Colonic mucosa (tissue), 4 donors: ENCODE results near the gene TECPR1. TPM values are rescaled to one million over a fixed set of nuclear protein-coding genes. Genes with fewer than 3 reads are reported as not detected.

Source experiments
- DNase-seq: peaks from one replicate; pipeline ENCODE4 v3.0.0-alpha.2; 2020
- H3K27ac ChIP-seq: fragments of 200-600 bp; one replicate; pipeline ENCODE4 v1.8.0; 2021
- H3K27me3 ChIP-seq: fragments of 200-600 bp; one replicate; pipeline ENCODE4 v1.8.0; 2021
- H3K36me3 ChIP-seq: fragments of 200-600 bp; one replicate; pipeline ENCODE4 v1.8.0; 2021
- H3K4me1 ChIP-seq: fragments of 200-600 bp; one replicate; pipeline ENCODE4 v1.8.0; 2021; ENCODE audit warnings: mild to moderate bottlenecking
- H3K4me3 ChIP-seq: fragments of 200-600 bp; one replicate; pipeline ENCODE4 v1.8.0; 2021
- H3K9ac ChIP-seq, 2 donors: one replicate each; pipeline ENCODE4 v1.7.0; 2013; ENCODE audit warnings: control low read depth in 2 of 2, low read depth in 2 of 2, low read length in 2 of 2
- H3K9me3 ChIP-seq: fragments of 200-600 bp; one replicate; pipeline ENCODE4 v1.8.0; 2021
- CTCF ChIP-seq: fragments of 200-600 bp; IDR thresholded peaks from one replicate; pipeline ENCODE4 v1.8.0; 2022; ENCODE audit warnings: antibody characterized with exemption, mild to moderate bottlenecking
- intact Hi-C: fragments of 100-400 bp; cut with DNase I; formaldehyde crosslinking; loops from one replicate; pipeline ENCODE4 v1.14.1; 2022
- total RNA-seq, 2 donors: library from RNA; stranded (reverse); fragmentation: NEBNext Ultra II Directional in 1 of 2; extraction: Animal tissue kit (Norgen Biotek cat#: 25700) in 1 of 2; gene quantifications; one replicate each; pipeline ENCODE4 v1.2.1, GENCODE V29; 2021
- donor health status: healthy.
- donor health status: DM: no; HTN: no; CAD: no.
- donor health status: DM: no; HTN: no; CAD: no.

Gene TECPR1
- total RNA-seq, 2 donors from 2014 or later, result 20.3 to 44.5 TPM

GRCh38 chr7:98291717-98292116 is 39.7 kb upstream of the TECPR1 start:
- no peak overlapping the region for H3K4me3 ChIP-seq
- peaks cover 17% of the 10 kb centered on the region for H3K4me1 ChIP-seq
- H3K27me3 ChIP-seq, result no peaks in the 10 kb centered on the region
- H3K27ac ChIP-seq, result no peak overlapping the region
- H3K9ac ChIP-seq, result no peak overlapping the region
- intact Hi-C loops, result no loop called here
- H3K9me3 ChIP-seq, result no peaks in the 10 kb centered on the region
- no peak for DNase-seq
- peaks cover 6% of the 10 kb centered on the region for H3K36me3 ChIP-seq
- no peak for TF ChIP-seq CTCF

GRCh38 chr7:98289333-98289875 is 37.4 kb upstream of the TECPR1 start:
- peaks cover 6% of the 10 kb centered on the region for H3K36me3 ChIP-seq
- no peaks in the 10 kb centered on the region for H3K27me3 ChIP-seq
- H3K4me3 ChIP-seq, result no peak overlapping the region
- intact Hi-C loops, result no loop called here
- no peak for TF ChIP-seq CTCF
- DNase-seq, result no peak
- H3K9me3 ChIP-seq, result no peaks in the 10 kb centered on the region
- H3K9ac ChIP-seq, result no peak overlapping the region
- H3K27ac ChIP-seq, result no peak overlapping the region
- peaks cover 36% of the 10 kb centered on the region for H3K4me1 ChIP-seq

GRCh38 chr7:98288064-98288823 is 36.2 kb upstream of the TECPR1 start:
- Histone ChIP-seq H3K4me1 (peaks cover 44% of the 10 kb centered on the region), H3K9ac (peak overlapping the region in 1 of 2 donors; percentile 46)

GRCh38 chr7:98287486-98287959 is 35.5 kb upstream of the TECPR1 start:
- no peak overlapping the region for H3K4me3 ChIP-seq
- DNase-seq, result peak; percentile 91
- intact Hi-C loops, result no loop called here
- no peaks in the 10 kb centered on the region for H3K27me3 ChIP-seq
- peak overlapping the region in 1 of 2 donors; percentile 46 for H3K9ac ChIP-seq
- H3K4me1 ChIP-seq, result peaks cover 44% of the 10 kb centered on the region
- H3K27ac ChIP-seq, result peak overlapping the region; percentile 7
- peaks cover 6% of the 10 kb centered on the region for H3K36me3 ChIP-seq
- TF ChIP-seq CTCF, result no peak
- no peaks in the 10 kb centered on the region for H3K9me3 ChIP-seq

More at GRCh38 chr7:98288064-98288823, 36.2 kb upstream of the TECPR1 start:
- no peaks in the 10 kb centered on the region for H3K9me3 ChIP-seq
- H3K27me3 ChIP-seq, result no peaks in the 10 kb centered on the region
- no peak for TF ChIP-seq CTCF
- peak overlapping the region; percentile 7 for H3K27ac ChIP-seq
- H3K4me3 ChIP-seq, result no peak overlapping the region
- peaks cover 6% of the 10 kb centered on the region for H3K36me3 ChIP-seq
- intact Hi-C loops, result no loop called here
- DNase-seq, result no peak

GRCh38 chr7:98286701-98287485 is 34.9 kb upstream of the TECPR1 start:
- TF ChIP-seq CTCF, result no peak
- Histone ChIP-seq H3K4me1 (peaks cover 44% of the 10 kb centered on the region), H3K36me3 (peaks cover 5% of the 10 kb centered on the region), H3K9ac (peak overlapping the region in 1 of 2 donors; percentile 40), H3K27ac (peak overlapping the region; percentile 22), H3K27me3 (no peaks in the 10 kb centered on the region), H3K4me3 (no peak overlapping the region), H3K9me3 (no peaks in the 10 kb centered on the region)
- intact Hi-C loops, result no loop called here
- no peak for DNase-seq
